HG02642 (cell line): ENCODE results near the gene NT5C3A.
"Not testable (repeated sequence)": the region's sequence is repeated elsewhere in the genome, so short reads cannot be mapped to it uniquely, and the experiment has no call there.

Experiments used
- ATAC-seq: cut with Tn5 transposase; IDR thresholded peaks from one replicate; pipeline ENCODE4 v1.9.1; 2021; ENCODE audit warnings: mild to moderate bottlenecking; ENCODE audit not compliant: unreplicated experiment, poor library complexity

Gene NT5C3A

GRCh38 chr7:32991975-32992700 lies 70.4 kb downstream of the NT5C3A start:
- ATAC-seq, result not testable (repeated sequence)

- ATAC-seq, result not testable (repeated sequence)
Observed at GRCh38 chr7:32991068-32991585, 71.4 kb downstream of the NT5C3A start.

GRCh38 chr7:32988148-32988547 lies 74.4 kb downstream of the NT5C3A start:
- peak; percentile 81 for ATAC-seq

- ATAC-seq, result not testable (repeated sequence)
Observed at GRCh38 chr7:32979902-32980301, 82.7 kb downstream of the NT5C3A start.

- ATAC-seq, result not testable (repeated sequence)
Observed at GRCh38 chr7:32979246-32979645, 83.3 kb downstream of the NT5C3A start.

GRCh38 chr7:32977159-32977558 lies 85.4 kb downstream of the NT5C3A start:
- ATAC-seq, result not testable (repeated sequence)

GRCh38 chr7:32971967-32972366 lies 90.6 kb downstream of the NT5C3A start:
- not testable (repeated sequence) for ATAC-seq

GRCh38 chr7:32967268-32967582 lies 95.4 kb downstream of the NT5C3A start:
- not testable (repeated sequence) for ATAC-seq

GRCh38 chr7:32966489-32967267 lies 95.9 kb downstream of the NT5C3A start:
- ATAC-seq, result not testable (repeated sequence)

- ATAC-seq, result peak; percentile 99
Observed at GRCh38 chr7:32964461-32965159, 98.0 kb downstream of the NT5C3A start.
